ENCODE measurements around the gene LMX1B. TPM values are rescaled to one million over a fixed set of nuclear protein-coding genes. Genes with fewer than 3 reads are reported as not detected.

Gene LMX1B
- polyA plus RNA-seq, 1 of the 3 experiments (the other 2 are of a cell fraction), result not detected

GRCh38 chr9:126649477-126649876, 35.7 kb downstream of the LMX1B start:
- Histone ChIP-seq H3F3A (replicated peaks; ENCODE audit: insufficient read depth) (no peaks in the 10 kb centered on the region), H3K9me2 (no peaks in the 10 kb centered on the region), H4K20me1 (ENCODE audit: insufficient read depth) (no peaks in the 10 kb centered on the region), H3K27me3 (ENCODE audit: insufficient read depth) (peaks cover 96% of the 10 kb centered on the region), H3K9ac (no peak overlapping the region), H3K79me2 (ENCODE audit: insufficient read depth) (no peaks in the 10 kb centered on the region), H3K4me2 (no peak overlapping the region), H2AFZ (ENCODE audit: low read depth) (no peak overlapping the region), H3K9me3 (no peaks in the 10 kb centered on the region), H3K27ac (ENCODE audit: low read depth in 2 of 2, low read length in 1 of 2) (no peak overlapping the region), H3K4me1 (ENCODE audit: control insufficient read depth in 1 of 2, insufficient read depth in 2 of 2, low read depth in 1 of 2, low read length in 1 of 2) (no peaks in the 10 kb centered on the region; a peak in 1 of 4 replicates), H3K4me3 (ENCODE audit: low read depth in 2 of 2, low read length in 1 of 2) (no peak overlapping the region), H3K36me3 (replicated peaks in 1 of 2; ENCODE audit: control insufficient read depth in 1 of 2, insufficient read depth in 2 of 2, low read length in 1 of 2) (no peaks in the 10 kb centered on the region)
- no peak for DNase-seq
- 61% methylated on average over 3 of the region's 3 CpGs for WGBS (ENCODE audit: low lambda C conversion rate)
- ChIA-PET CTCF (interaction anchor here (0.8 to 1.1 kb wide), 2 partner anchors 10 to 41 kb away, joined by 3 read pairs; no protein-coding TSS in a partner anchor), POLR2A (interaction anchor here (1.3 kb wide), 1 partner anchor 8 kb away, joined by 3 read pairs; no protein-coding TSS in a partner anchor)
- TF ChIP-seq, protein P1, sequence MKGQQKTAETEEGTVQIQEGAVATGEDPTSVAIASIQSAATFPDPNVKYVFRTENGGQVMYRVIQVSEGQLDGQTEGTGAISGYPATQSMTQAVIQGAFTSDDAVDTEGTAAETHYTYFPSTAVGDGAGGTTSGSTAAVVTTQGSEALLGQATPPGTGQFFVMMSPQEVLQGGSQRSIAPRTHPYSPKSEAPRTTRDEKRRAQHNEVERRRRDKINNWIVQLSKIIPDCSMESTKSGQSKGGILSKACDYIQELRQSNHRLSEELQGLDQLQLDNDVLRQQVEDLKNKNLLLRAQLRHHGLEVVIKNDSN (IDR thresholded peaks at IDR 0.05; ENCODE audit: borderline replicate concordance, low read depth), result no peak
- TF ChIP-seq TEAD4 (IDR thresholded peaks at IDR 0.05; ENCODE audit: borderline replicate concordance, insufficient read depth) (no peak), REST (IDR thresholded peaks at IDR 0.05; ENCODE audit: low read depth, low read length) (no peak), GATA2 (CRISPR knock-in tag; IDR thresholded peaks at IDR 0.05) (no peak), MEF2A (IDR thresholded peaks at IDR 0.05; ENCODE audit: borderline replicate concordance, low read depth) (no peak), NRF1 (IDR thresholded peaks at IDR 0.05; ENCODE audit: low read depth, low read length) (no peak), SIN3A (IDR thresholded peaks at IDR 0.05; ENCODE audit: borderline replicate concordance, low read depth, low read length) (no peak), RCOR1 (IDR thresholded peaks at IDR 0.05; ENCODE audit: low read length) (no peak)

- Histone ChIP-seq H2AFZ (ENCODE audit: low read depth) (no peak overlapping the region), H3K9me2 (no peaks in the 10 kb centered on the region), H4K20me1 (ENCODE audit: insufficient read depth) (no peaks in the 10 kb centered on the region), H3K27ac (ENCODE audit: low read depth in 2 of 2, low read length in 1 of 2) (no peak overlapping the region), H3K36me3 (replicated peaks in 1 of 2; ENCODE audit: control insufficient read depth in 1 of 2, insufficient read depth in 2 of 2, low read length in 1 of 2) (no peaks in the 10 kb centered on the region), H3F3A (replicated peaks; ENCODE audit: insufficient read depth) (no peaks in the 10 kb centered on the region), H3K4me1 (ENCODE audit: control insufficient read depth in 1 of 2, insufficient read depth in 2 of 2, low read depth in 1 of 2, low read length in 1 of 2) (no peaks in the 10 kb centered on the region; a peak in 1 of 4 replicates), H3K79me2 (ENCODE audit: insufficient read depth) (no peaks in the 10 kb centered on the region), H3K27me3 (ENCODE audit: insufficient read depth) (peaks cover 94% of the 10 kb centered on the region), H3K4me2 (no peak overlapping the region), H3K9me3 (no peaks in the 10 kb centered on the region), H3K4me3 (ENCODE audit: low read depth in 2 of 2, low read length in 1 of 2) (no peak overlapping the region), H3K9ac (no peak overlapping the region)
- DNase-seq, result no peak
- WGBS (ENCODE audit: low lambda C conversion rate), result 15% methylated on average over 16 of the region's 24 CpGs
- POLR2A ChIA-PET, result interaction anchor here (1.3 kb wide), 1 partner anchor 9 kb away, joined by 3 read pairs; no protein-coding TSS in a partner anchor
- CTCF ChIA-PET, result interaction anchor here (0.8 to 5.2 kb wide), 6 partner anchors 9 to 101 kb away, joined by 3 to 20 read pairs (median 4); no protein-coding TSS in a partner anchor
- TF ChIP-seq RFX5 (IDR thresholded peaks at IDR 0.05; ENCODE audit: low read length), result no peak
- no peak for TF ChIP-seq EP300 (IDR thresholded peaks at IDR 0.05; ENCODE audit: borderline replicate concordance in 1 of 2, low read depth in 1 of 2, low read length in 1 of 2)
- no peak for TF ChIP-seq JUND (IDR thresholded peaks at IDR 0.05)
- no peak for TF ChIP-seq SMC3 (IDR thresholded peaks at IDR 0.05; ENCODE audit: low read depth, low read length)
- no peak for TF ChIP-seq MXI1 (IDR thresholded peaks at IDR 0.05; ENCODE audit: low read depth, low read length)
- TF ChIP-seq, protein P2, sequence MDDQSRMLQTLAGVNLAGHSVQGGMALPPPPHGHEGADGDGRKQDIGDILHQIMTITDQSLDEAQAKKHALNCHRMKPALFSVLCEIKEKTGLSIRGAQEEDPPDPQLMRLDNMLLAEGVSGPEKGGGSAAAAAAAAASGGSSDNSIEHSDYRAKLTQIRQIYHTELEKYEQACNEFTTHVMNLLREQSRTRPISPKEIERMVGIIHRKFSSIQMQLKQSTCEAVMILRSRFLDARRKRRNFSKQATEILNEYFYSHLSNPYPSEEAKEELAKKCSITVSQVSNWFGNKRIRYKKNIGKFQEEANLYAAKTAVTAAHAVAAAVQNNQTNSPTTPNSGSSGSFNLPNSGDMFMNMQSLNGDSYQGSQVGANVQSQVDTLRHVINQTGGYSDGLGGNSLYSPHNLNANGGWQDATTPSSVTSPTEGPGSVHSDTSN (IDR thresholded peaks at IDR 0.05), result no peak
Measured at GRCh38 chr9:126650404-126651341, 36.9 kb downstream of the LMX1B start.

Measured in SK-N-SH (cell line).